ENCODE data around the gene TMEM169. TPM values are rescaled to one million over a fixed set of nuclear protein-coding genes. Genes with fewer than 3 reads are reported as not detected.
A peak's percentile ranks its signal among the peaks of the same experiment; 100 is the strongest.

Gene TMEM169
- total RNA-seq, 1 donor from 2014 or later, result 20.1 TPM

DNA sequence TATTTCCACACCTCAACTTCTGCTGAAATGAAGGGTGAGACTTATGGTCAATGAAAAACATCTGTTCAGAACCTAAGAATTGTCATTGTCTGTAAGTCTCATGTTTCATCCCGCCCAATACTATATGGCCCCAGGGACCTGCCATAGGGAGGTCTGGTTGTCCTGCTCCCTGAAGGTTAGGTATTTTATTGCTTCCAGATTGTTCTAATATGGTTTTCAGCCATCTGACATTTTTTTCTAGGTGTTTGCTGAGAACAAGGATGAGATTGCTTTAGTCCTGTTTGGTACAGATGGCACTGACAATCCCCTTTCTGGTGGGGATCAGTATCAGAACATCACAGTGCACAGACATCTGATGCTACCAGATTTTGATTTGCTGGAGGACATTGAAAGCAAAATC, 34.7 kb downstream of the TMEM169 start:
- TF ChIP-seq EZH2 (IDR thresholded peaks at IDR 0.05; ENCODE audit: insufficient read depth, low read length), result no peak
- TF ChIP-seq, protein P1, sequence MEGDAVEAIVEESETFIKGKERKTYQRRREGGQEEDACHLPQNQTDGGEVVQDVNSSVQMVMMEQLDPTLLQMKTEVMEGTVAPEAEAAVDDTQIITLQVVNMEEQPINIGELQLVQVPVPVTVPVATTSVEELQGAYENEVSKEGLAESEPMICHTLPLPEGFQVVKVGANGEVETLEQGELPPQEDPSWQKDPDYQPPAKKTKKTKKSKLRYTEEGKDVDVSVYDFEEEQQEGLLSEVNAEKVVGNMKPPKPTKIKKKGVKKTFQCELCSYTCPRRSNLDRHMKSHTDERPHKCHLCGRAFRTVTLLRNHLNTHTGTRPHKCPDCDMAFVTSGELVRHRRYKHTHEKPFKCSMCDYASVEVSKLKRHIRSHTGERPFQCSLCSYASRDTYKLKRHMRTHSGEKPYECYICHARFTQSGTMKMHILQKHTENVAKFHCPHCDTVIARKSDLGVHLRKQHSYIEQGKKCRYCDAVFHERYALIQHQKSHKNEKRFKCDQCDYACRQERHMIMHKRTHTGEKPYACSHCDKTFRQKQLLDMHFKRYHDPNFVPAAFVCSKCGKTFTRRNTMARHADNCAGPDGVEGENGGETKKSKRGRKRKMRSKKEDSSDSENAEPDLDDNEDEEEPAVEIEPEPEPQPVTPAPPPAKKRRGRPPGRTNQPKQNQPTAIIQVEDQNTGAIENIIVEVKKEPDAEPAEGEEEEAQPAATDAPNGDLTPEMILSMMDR (IDR thresholded peaks at IDR 0.05; ENCODE audit: insufficient read depth, low read depth, low read length), result no peak
- Mint-ChIP-seq H3K27me3 (ENCODE audit: low read depth, unreplicated experiment) (no peaks in the 10 kb centered on the region), H3K9me3 (ENCODE audit: unreplicated experiment) (no peaks in the 10 kb centered on the region), H3K4me1 (ENCODE audit: low read depth, unreplicated experiment) (peaks cover 49% of the 10 kb centered on the region), H3K36me3 (ENCODE audit: low read depth, unreplicated experiment) (peaks cover 17% of the 10 kb centered on the region), H3K4me3 (ENCODE audit: unreplicated experiment) (no peak overlapping the region), H3K27ac (ENCODE audit: unreplicated experiment) (no peak overlapping the region)
- peaks cover 65% of the 10 kb centered on the region for H3K36me3 ChIP-seq (ENCODE audit: insufficient read depth, low read length)
- no peak overlapping the region for H3K4me2 ChIP-seq (ENCODE audit: low read length)
- H3K79me2 ChIP-seq (ENCODE audit: insufficient read depth, low read length), result peaks cover 88% of the 10 kb centered on the region
- peaks cover 18% of the 10 kb centered on the region for H3K4me1 ChIP-seq (ENCODE audit: insufficient read depth, low read length)
- H4K20me1 ChIP-seq (ENCODE audit: insufficient read depth, low read length), result peaks cover 34% of the 10 kb centered on the region
- no peaks in the 10 kb centered on the region for H3K27me3 ChIP-seq (ENCODE audit: insufficient read depth, low read length)
- H3K4me3 ChIP-seq (ENCODE audit: insufficient read depth, low read depth, low read length), result no peak overlapping the region
- no peak overlapping the region for H3K27ac ChIP-seq (ENCODE audit: low read depth, low read length)
- FAIRE-seq, result no peak
- DNase-seq (ENCODE audit: low read depth), result no peak
- no peak overlapping the region for H2AFZ ChIP-seq (ENCODE audit: low read depth, low read length)
- H3K9ac ChIP-seq (ENCODE audit: low read length), result peak overlapping the region; percentile 8
- H3K9me3 ChIP-seq (ENCODE audit: insufficient read depth, low read depth, low read length), result no peaks in the 10 kb centered on the region

DNA sequence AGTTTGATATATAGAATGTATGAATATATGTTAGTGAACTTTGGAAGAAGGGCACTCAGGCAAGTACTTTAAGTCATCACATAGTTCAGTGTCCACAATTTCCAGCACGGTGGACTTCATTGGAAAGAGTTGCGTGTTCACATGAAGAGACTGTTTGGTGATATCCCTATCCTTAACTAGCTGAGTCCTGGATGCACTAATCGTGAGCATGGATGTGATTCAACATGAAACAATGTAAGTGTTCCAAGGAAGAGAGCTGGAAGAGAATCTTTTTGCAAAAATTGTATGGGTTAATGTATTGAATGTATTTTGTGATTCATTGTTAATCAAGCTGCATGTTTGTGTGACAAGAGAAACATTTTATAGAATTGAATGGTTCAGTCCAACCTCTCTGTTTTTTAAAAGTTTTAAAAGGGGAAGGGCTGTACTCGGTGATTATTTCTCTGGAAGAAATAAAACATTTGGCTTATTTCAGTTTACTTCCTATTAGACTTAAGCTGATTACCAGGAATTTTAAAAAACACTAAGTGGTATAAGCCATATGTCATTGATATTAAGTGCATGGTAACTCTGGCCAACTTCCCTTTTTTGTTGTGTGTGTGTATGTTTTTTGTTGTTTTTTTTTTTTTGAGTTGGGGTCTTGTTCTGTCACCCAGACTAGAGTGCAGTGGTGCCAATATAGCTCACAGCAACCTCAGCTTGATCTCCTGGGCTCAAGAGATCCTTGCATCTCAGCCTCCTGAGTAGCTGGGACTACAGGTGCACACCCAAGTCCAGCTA, 36.0 kb downstream of the TMEM169 start:
- Mint-ChIP-seq H3K27ac (ENCODE audit: unreplicated experiment) (peak overlapping the region; percentile 37), H3K4me1 (ENCODE audit: low read depth, unreplicated experiment) (peaks cover 37% of the 10 kb centered on the region), H3K27me3 (ENCODE audit: low read depth, unreplicated experiment) (no peaks in the 10 kb centered on the region), H3K36me3 (ENCODE audit: low read depth, unreplicated experiment) (peaks cover 24% of the 10 kb centered on the region), H3K9me3 (ENCODE audit: unreplicated experiment) (no peaks in the 10 kb centered on the region), H3K4me3 (ENCODE audit: unreplicated experiment) (peak overlapping the region; percentile 48)
- TF ChIP-seq, protein P1 (IDR thresholded peaks at IDR 0.05; ENCODE audit: insufficient read depth, low read depth, low read length), result no peak
- TF ChIP-seq EZH2 (IDR thresholded peaks at IDR 0.05; ENCODE audit: insufficient read depth, low read length), result no peak
- H2AFZ ChIP-seq (ENCODE audit: low read depth, low read length), result no peak overlapping the region
- H4K20me1 ChIP-seq (ENCODE audit: insufficient read depth, low read length), result peaks cover 24% of the 10 kb centered on the region
- no peaks in the 10 kb centered on the region for H3K27me3 ChIP-seq (ENCODE audit: insufficient read depth, low read length)
- DNase-seq (ENCODE audit: low read depth) (peak; percentile 54), FAIRE-seq (peak; percentile 70)
- peaks cover 69% of the 10 kb centered on the region for H3K36me3 ChIP-seq (ENCODE audit: insufficient read depth, low read length)
- peaks cover 87% of the 10 kb centered on the region for H3K79me2 ChIP-seq (ENCODE audit: insufficient read depth, low read length)
- no peak overlapping the region for H3K4me3 ChIP-seq (ENCODE audit: insufficient read depth, low read depth, low read length)
- peaks cover 18% of the 10 kb centered on the region for H3K4me1 ChIP-seq (ENCODE audit: insufficient read depth, low read length)
- peak overlapping the region; percentile 9 for H3K27ac ChIP-seq (ENCODE audit: low read depth, low read length)
- H3K9me3 ChIP-seq (ENCODE audit: insufficient read depth, low read depth, low read length), result no peaks in the 10 kb centered on the region
- no peak overlapping the region for H3K9ac ChIP-seq (ENCODE audit: low read length)
- peak overlapping the region; percentile 18 for H3K4me2 ChIP-seq (ENCODE audit: low read length)

DNA sequence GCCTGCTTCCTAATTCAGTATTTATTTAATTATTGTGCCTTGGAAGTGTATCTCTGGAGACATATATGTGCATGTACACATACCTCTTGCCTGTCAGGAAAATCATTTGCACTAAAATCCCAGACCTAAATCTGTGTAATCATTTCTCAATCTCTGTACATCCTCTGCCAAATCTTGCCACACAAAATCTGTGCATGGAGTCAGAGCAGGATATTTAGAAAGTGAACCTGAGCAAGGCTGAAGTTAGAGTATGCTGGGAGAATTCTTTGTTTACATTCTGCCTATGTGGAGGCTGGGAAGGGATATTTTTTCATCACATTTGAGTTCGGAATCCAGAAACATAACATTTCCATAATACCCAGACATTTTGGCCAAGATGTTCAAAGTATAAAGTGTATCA, 36.8 kb downstream of the TMEM169 start:
- H3K27me3 Mint-ChIP-seq (ENCODE audit: low read depth, unreplicated experiment), result no peaks in the 10 kb centered on the region
- FAIRE-seq (no peak), DNase-seq (ENCODE audit: low read depth) (no peak)
- no peaks in the 10 kb centered on the region for H3K27me3 ChIP-seq (ENCODE audit: insufficient read depth, low read length)
- H3K4me1 Mint-ChIP-seq (ENCODE audit: low read depth, unreplicated experiment), result peaks cover 30% of the 10 kb centered on the region
- H3K27ac Mint-ChIP-seq (ENCODE audit: unreplicated experiment), result no peak overlapping the region
- H3K79me2 ChIP-seq (ENCODE audit: insufficient read depth, low read length), result peaks cover 86% of the 10 kb centered on the region
- H3K4me1 ChIP-seq (ENCODE audit: insufficient read depth, low read length), result peaks cover 18% of the 10 kb centered on the region
- peaks cover 25% of the 10 kb centered on the region for H3K36me3 Mint-ChIP-seq (ENCODE audit: low read depth, unreplicated experiment)
- no peak overlapping the region for H3K9ac ChIP-seq (ENCODE audit: low read length)
- no peak overlapping the region for H2AFZ ChIP-seq (ENCODE audit: low read depth, low read length)
- no peak overlapping the region for H3K4me3 Mint-ChIP-seq (ENCODE audit: unreplicated experiment)
- H4K20me1 ChIP-seq (ENCODE audit: insufficient read depth, low read length), result peaks cover 25% of the 10 kb centered on the region
- no peaks in the 10 kb centered on the region for H3K9me3 Mint-ChIP-seq (ENCODE audit: unreplicated experiment)
- peaks cover 68% of the 10 kb centered on the region for H3K36me3 ChIP-seq (ENCODE audit: insufficient read depth, low read length)
- H3K9me3 ChIP-seq (ENCODE audit: insufficient read depth, low read depth, low read length), result no peaks in the 10 kb centered on the region
- no peak for TF ChIP-seq EZH2 (IDR thresholded peaks at IDR 0.05; ENCODE audit: insufficient read depth, low read length)
- TF ChIP-seq, protein P1 (IDR thresholded peaks at IDR 0.05; ENCODE audit: insufficient read depth, low read depth, low read length), result no peak
- H3K4me3 ChIP-seq (ENCODE audit: insufficient read depth, low read depth, low read length), result no peak overlapping the region
- H3K4me2 ChIP-seq (ENCODE audit: low read length), result no peak overlapping the region
- peak overlapping the region; percentile 3 for H3K27ac ChIP-seq (ENCODE audit: low read depth, low read length)
